Cardiac fibroblast (primary cell): ENCODE measurements around the gene MAP2K2.

Experiments
- DNase-seq, 2 donors: peaks; one replicate each; pipeline versions ENCODE4 v3.0.0 to v3.0.0-alpha.2; 2010; ENCODE audit warnings: low read depth in 2 of 2
- H3K4me3 ChIP-seq, 2 donors: replicated peaks in 1 of 2; 1 replicate in 1 of 2; 2 replicates in 1 of 2; pipeline ENCODE4 v1.5.1; 2011; ENCODE audit warnings: low read depth in 2 of 2, low read length in 2 of 2, mild to moderate bottlenecking in 2 of 2, moderate library complexity in 1 of 2
- CTCF ChIP-seq: IDR thresholded peaks from one replicate; pipeline ENCODE4 v1.5.1; 2011; ENCODE audit warnings: low read depth, mild to moderate bottlenecking, low read length, inconsistent platforms

Gene MAP2K2

GRCh38 chr19:4053423-4054324 is 70.2 kb downstream of the MAP2K2 start:
- TF ChIP-seq CTCF = no peak
- DNase-seq = no peak
- no peak overlapping the region for H3K4me3 ChIP-seq

GRCh38 chr19:4052993-4053422 is 70.9 kb downstream of the MAP2K2 start:
- peak overlapping the region in 1 of 2 donors; percentile 2 for H3K4me3 ChIP-seq
- no peak for TF ChIP-seq CTCF
- peak in 1 of 2 donors; percentile 43 for DNase-seq

GRCh38 chr19:4052114-4052992 is 71.6 kb downstream of the MAP2K2 start:
- peak in 1 of 2 donors; percentile 68 for DNase-seq
- TF ChIP-seq CTCF = no peak

GRCh38 chr19:4051175-4052101 is 72.5 kb downstream of the MAP2K2 start:
- DNase-seq = peak in 1 of 2 donors; percentile 69
- no peak overlapping the region for H3K4me3 ChIP-seq
- TF ChIP-seq CTCF = no peak

More at GRCh38 chr19:4052114-4052992, 71.6 kb downstream of the MAP2K2 start:
- H3K4me3 ChIP-seq = peak overlapping the region in 1 of 2 donors; percentile 2

- DNase-seq = no peak
- no peak for TF ChIP-seq CTCF
- no peak overlapping the region for H3K4me3 ChIP-seq
These were observed 74.5 kb downstream of the MAP2K2 start for GRCh38 chr19:4049432-4049831.
